Smooth muscle cell (in vitro differentiated cells): ENCODE results near the gene PACRG. TPM values are rescaled to one million over a fixed set of nuclear protein-coding genes. Genes with fewer than 3 reads are reported as not detected.

Source experiments
- DNase-seq: peaks from one replicate; lab custom pipeline; 2025; ENCODE audit not compliant: unreplicated experiment; lab: John Stamatoyannopoulos, UW
- H2AFZ ChIP-seq: fragments of 200-600 bp; sonication (generic); 2 replicates; pipeline ENCODE4 v1.6.0; 2016; ENCODE audit warnings: antibody characterized with exemption, low read depth, mild to moderate bottlenecking
- H3F3A ChIP-seq: fragments of 200-600 bp; sonication (generic); 2 replicates; pipeline ENCODE4 v1.6.0; 2017; ENCODE audit warnings: antibody characterized with exemption, low read depth
- H3K27ac ChIP-seq: fragments of 200-600 bp; sonication (generic); 2 replicates; pipeline ENCODE4 v1.5.1; 2016; ENCODE audit warnings: low read depth, mild to moderate bottlenecking
- H3K27me3 ChIP-seq: fragments of 200-600 bp; sonication (generic); 2 replicates; pipeline ENCODE4 v1.6.1; 2016; ENCODE audit warnings: low read depth, mild to moderate bottlenecking
- H3K36me3 ChIP-seq: fragments of 200-600 bp; sonication (generic); 2 replicates; pipeline ENCODE4 v1.5.1; 2016; ENCODE audit warnings: low read depth
- H3K4me1 ChIP-seq: fragments of 200-600 bp; sonication (generic); 2 replicates; pipeline ENCODE4 v1.5.1; 2016; ENCODE audit warnings: low read depth
- H3K4me2 ChIP-seq: fragments of 200-600 bp; sonication (generic); 2 replicates; pipeline ENCODE4 v1.6.0; 2016; ENCODE audit warnings: mild to moderate bottlenecking
- H3K4me3 ChIP-seq: fragments of 200-600 bp; sonication (generic); 2 replicates; pipeline ENCODE4 v1.5.1; 2016; ENCODE audit warnings: mild to moderate bottlenecking
- H3K79me2 ChIP-seq: fragments of 200-600 bp; sonication (generic); 2 replicates; pipeline ENCODE4 v1.6.0; 2016; ENCODE audit warnings: low read depth, mild to moderate bottlenecking
- H3K9ac ChIP-seq: fragments of 200-600 bp; sonication (generic); 2 replicates; pipeline ENCODE4 v1.6.0; 2016; ENCODE audit warnings: low read depth
- H3K9me3 ChIP-seq: fragments of 200-600 bp; sonication (generic); replicated peaks from 2 replicates; pipeline ENCODE4 v1.5.1; 2016; ENCODE audit warnings: low read depth
- H4K20me1 ChIP-seq: fragments of 200-600 bp; sonication (generic); 2 replicates; pipeline ENCODE4 v1.6.0; 2016; ENCODE audit warnings: low read depth
- WGBS: methylation state at CpG from one replicate; pipeline ENCODE4 v1.1.7; 2016; ENCODE audit warnings: low lambda C conversion rate; 5-methylcytosine and 5-hydroxymethylcytosine counted together
- polyA plus RNA-seq: library from polyadenylated mRNA; unstranded; fragments of >200 nt; fragmentation: Nextera tagmentation; extraction: Ambion mirVana; gene quantifications from 2 replicates; pipeline ENCODE4 v1.2.1, GENCODE V29; 2016
- total RNA-seq: library from RNA; depleted of rRNA; stranded (reverse); fragments of >200 nt; gene quantifications from 2 replicates; pipeline ENCODE4 v1.2.3, GENCODE V29; 2014
- TF ChIP-seq, protein P1 (sequence below): fragments of 200-600 bp; sonication (generic); IDR thresholded peaks from 2 replicates; pipeline ENCODE4 v1.5.1; 2017; ENCODE audit warnings: borderline replicate concordance, mild to moderate bottlenecking, antibody characterized with exemption; ENCODE audit not compliant: insufficient read depth, poor library complexity, severe bottlenecking

Gene PACRG
- total and polyA plus RNA-seq, 2 experiments from 2014 or later: not detected

DNA sequence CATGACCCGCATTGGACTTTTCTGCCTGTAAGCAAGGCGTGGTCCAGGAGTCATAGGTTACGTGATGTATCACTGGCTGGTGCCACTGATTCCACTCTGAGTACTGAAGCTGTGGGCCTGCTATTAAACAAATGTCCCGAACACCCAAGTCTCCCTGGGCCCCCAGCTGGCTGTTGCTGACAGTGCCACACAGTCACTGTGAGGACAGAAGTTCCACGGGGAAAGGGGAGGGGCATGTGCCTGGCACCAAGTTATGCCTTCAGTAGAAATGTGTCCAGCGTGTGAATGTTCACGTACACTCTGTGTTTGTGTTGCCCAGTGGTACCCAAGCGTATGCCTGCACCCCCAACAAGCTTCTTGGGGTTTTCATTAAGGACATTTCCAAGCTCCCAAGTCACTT, 515.3 kb downstream of the PACRG start:
- TF ChIP-seq, protein P1, sequence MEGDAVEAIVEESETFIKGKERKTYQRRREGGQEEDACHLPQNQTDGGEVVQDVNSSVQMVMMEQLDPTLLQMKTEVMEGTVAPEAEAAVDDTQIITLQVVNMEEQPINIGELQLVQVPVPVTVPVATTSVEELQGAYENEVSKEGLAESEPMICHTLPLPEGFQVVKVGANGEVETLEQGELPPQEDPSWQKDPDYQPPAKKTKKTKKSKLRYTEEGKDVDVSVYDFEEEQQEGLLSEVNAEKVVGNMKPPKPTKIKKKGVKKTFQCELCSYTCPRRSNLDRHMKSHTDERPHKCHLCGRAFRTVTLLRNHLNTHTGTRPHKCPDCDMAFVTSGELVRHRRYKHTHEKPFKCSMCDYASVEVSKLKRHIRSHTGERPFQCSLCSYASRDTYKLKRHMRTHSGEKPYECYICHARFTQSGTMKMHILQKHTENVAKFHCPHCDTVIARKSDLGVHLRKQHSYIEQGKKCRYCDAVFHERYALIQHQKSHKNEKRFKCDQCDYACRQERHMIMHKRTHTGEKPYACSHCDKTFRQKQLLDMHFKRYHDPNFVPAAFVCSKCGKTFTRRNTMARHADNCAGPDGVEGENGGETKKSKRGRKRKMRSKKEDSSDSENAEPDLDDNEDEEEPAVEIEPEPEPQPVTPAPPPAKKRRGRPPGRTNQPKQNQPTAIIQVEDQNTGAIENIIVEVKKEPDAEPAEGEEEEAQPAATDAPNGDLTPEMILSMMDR: no peak
- H3K27ac ChIP-seq: no peak overlapping the region
- H3K79me2 ChIP-seq: no peaks in the 10 kb centered on the region
- H3K4me3 ChIP-seq: no peak overlapping the region
- no peaks in the 10 kb centered on the region for H3K36me3 ChIP-seq
- H3K9me3 ChIP-seq: no peaks in the 10 kb centered on the region
- no peaks in the 10 kb centered on the region for H3K4me1 ChIP-seq
- no peaks in the 10 kb centered on the region for H3F3A ChIP-seq
- H3K27me3 ChIP-seq: no peaks in the 10 kb centered on the region
- no peak overlapping the region for H2AFZ ChIP-seq
- DNase-seq: no peak
- WGBS: 94% methylated on average over 8 of the region's 8 CpGs
- no peaks in the 10 kb centered on the region for H4K20me1 ChIP-seq
- H3K9ac ChIP-seq: no peak overlapping the region
- no peak overlapping the region for H3K4me2 ChIP-seq

DNA sequence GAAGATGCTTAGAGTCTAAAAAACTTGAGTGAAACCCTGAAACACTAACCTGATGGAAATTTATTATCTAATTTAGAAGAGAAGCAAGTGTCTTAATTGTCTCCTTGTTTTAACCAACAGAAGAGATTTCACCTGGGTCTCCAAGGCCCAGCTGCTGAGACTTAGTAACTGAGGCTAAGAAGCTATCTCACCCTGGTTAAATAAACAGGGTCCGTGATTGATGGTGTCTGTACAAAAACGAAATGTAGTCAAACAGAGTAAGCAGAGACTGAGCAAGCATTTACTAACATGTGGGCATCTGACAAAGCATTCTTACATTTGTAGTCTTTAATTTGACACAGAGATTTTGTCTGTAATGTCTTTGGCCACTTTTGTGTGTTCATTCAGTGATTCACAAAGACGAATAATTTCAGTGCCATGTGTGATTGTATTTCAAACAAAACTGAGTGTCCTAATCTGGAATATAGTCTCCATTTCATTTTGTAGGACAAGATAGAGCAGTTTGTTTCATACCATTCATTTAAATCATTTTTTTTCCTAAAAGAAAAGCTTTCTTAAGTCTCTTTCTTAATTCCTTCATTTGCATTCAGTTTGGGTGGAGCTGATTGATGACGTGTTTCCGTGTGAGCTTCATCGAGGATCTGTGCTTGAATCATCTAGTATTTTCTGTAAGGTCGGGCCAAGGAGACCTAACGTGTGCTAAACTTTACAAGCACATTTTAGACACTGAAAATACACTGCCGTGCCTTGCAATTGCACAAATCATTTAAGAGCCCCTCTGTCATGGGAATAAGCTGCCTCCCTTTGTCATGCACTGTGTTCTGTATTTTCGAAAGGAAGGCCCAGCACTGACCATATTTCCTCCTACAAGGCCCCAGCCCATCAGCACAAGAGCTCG, 516.2 kb downstream of the PACRG start:
- Histone ChIP-seq H3F3A (no peaks in the 10 kb centered on the region), H3K79me2 (no peaks in the 10 kb centered on the region), H4K20me1 (no peaks in the 10 kb centered on the region), H3K4me1 (no peaks in the 10 kb centered on the region), H3K27me3 (no peaks in the 10 kb centered on the region), H3K9me3 (no peaks in the 10 kb centered on the region), H2AFZ (no peak overlapping the region), H3K36me3 (no peaks in the 10 kb centered on the region), H3K4me3 (no peak overlapping the region), H3K4me2 (no peak overlapping the region), H3K9ac (no peak overlapping the region), H3K27ac (no peak overlapping the region)
- WGBS: 90% methylated on average over 11 of the region's 11 CpGs
- TF ChIP-seq, protein P1: no peak
- no peak for DNase-seq

DNA sequence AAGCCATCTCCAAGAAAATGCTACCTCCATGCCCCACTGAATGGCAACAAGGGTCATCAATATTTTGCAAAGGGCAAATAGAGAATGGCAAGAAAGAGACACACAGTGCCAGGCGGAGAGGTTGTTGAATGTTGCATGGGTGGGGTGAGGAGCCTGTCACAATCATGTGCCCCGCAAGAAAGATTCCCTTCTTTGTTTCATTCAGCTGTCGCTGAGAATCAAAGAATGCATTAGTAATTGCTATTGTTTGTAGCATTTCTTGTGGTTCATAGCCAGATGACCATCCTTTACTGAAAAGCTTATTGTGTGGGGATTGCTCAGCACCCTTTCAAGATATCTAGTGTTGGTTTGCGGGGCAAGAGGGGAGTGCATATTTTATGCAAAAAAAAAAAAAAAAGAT, 520.3 kb downstream of the PACRG start:
- Histone ChIP-seq H4K20me1 (no peaks in the 10 kb centered on the region), H3K4me2 (no peak overlapping the region), H3F3A (no peaks in the 10 kb centered on the region), H2AFZ (no peak overlapping the region), H3K27me3 (no peaks in the 10 kb centered on the region), H3K27ac (no peak overlapping the region), H3K36me3 (no peaks in the 10 kb centered on the region), H3K4me1 (no peaks in the 10 kb centered on the region), H3K9me3 (no peaks in the 10 kb centered on the region), H3K9ac (no peak overlapping the region), H3K79me2 (no peaks in the 10 kb centered on the region), H3K4me3 (no peak overlapping the region)
- TF ChIP-seq, protein P1: no peak
- WGBS: 95% methylated on average over 4 of the region's 4 CpGs
- DNase-seq: no peak
